Left ventricle myocardium inferior (tissue), 1 donor: ENCODE data around the gene GBP2. TPM values are rescaled to one million over a fixed set of nuclear protein-coding genes. Genes with fewer than 3 reads are reported as not detected.
A peak's percentile ranks its signal among the peaks of the same experiment; 100 is the strongest.

Experiments
- DNase-seq: peaks from one replicate; pipeline ENCODE4 v3.0.0-alpha.2; 2020
- H3K27ac ChIP-seq: fragments of 200-600 bp; replicated peaks from 2 replicates; pipeline ENCODE4 v1.8.0; 2021
- H3K27me3 ChIP-seq: fragments of 200-600 bp; 2 replicates; pipeline ENCODE4 v1.8.0; 2021; ENCODE audit warnings: low read depth
- H3K36me3 ChIP-seq: fragments of 200-600 bp; 2 replicates; pipeline ENCODE4 v1.8.0; 2021
- H3K4me1 ChIP-seq: fragments of 200-600 bp; 2 replicates; pipeline ENCODE4 v1.8.0; 2021
- H3K4me3 ChIP-seq: fragments of 200-600 bp; 2 replicates; pipeline ENCODE4 v1.8.0; 2021; ENCODE audit warnings: mild to moderate bottlenecking, moderate library complexity
- H3K9me3 ChIP-seq: fragments of 200-600 bp; replicated peaks from 2 replicates; pipeline ENCODE4 v1.8.0; 2021
- CTCF ChIP-seq: fragments of 200-600 bp; IDR thresholded peaks from 2 replicates; pipeline ENCODE4 v1.8.0; 2021; ENCODE audit warnings: antibody characterized with exemption, mild to moderate bottlenecking, borderline replicate concordance
- intact Hi-C: fragments of 100-400 bp; cut with micrococcal nuclease; formaldehyde crosslinking; loops from one replicate; pipeline ENCODE4 v1.11.0; 2022
- total RNA-seq: library from RNA; stranded (reverse); fragmentation: NEBNext Ultra II Directional; extraction: Animal tissue kit (Norgen Biotek cat#: 25700); gene quantifications from one replicate; pipeline ENCODE4 v1.2.1, GENCODE V29; 2021
- donor health status: DM: no; HTN: yes; CAD: no; lungs with severe emphysema.

Gene GBP2
- total RNA-seq, 1 donor from 2014 or later = 8.8 TPM

GRCh38 chr1:89063094-89063493 is 62.8 kb downstream of the GBP2 start:
- no peak for TF ChIP-seq CTCF
- no peak for DNase-seq
- H3K27ac ChIP-seq = peak overlapping the region; percentile 87
- H3K4me1 ChIP-seq = peaks cover 41% of the 10 kb centered on the region
- no peaks in the 10 kb centered on the region for H3K27me3 ChIP-seq
- H3K9me3 ChIP-seq = no peaks in the 10 kb centered on the region
- peaks cover 23% of the 10 kb centered on the region for H3K36me3 ChIP-seq
- peak overlapping the region; percentile 71 for H3K4me3 ChIP-seq
- intact Hi-C loops = no loop called here

- DNase-seq = no peak
- H3K4me1 ChIP-seq = peaks cover 34% of the 10 kb centered on the region
- no peak overlapping the region for H3K27ac ChIP-seq
- TF ChIP-seq CTCF = no peak
- no peak overlapping the region for H3K4me3 ChIP-seq
- peaks cover 50% of the 10 kb centered on the region for H3K36me3 ChIP-seq
- H3K27me3 ChIP-seq = no peaks in the 10 kb centered on the region
- intact Hi-C loops = no loop called here
- no peaks in the 10 kb centered on the region for H3K9me3 ChIP-seq
Measured at GRCh38 chr1:89060091-89060490, 65.8 kb downstream of the GBP2 start.

Other genes starting within 250 kb of the GBP2 start
- gene GTF2B, start 234.5 kb downstream of the GBP2 start, total RNA-seq = 12.6 TPM
- 7.5 TPM for gene KYAT3, start 133.5 kb downstream of the GBP2 start, total RNA-seq
- 11.9 TPM for gene RBMXL1, start 133.5 kb downstream of the GBP2 start, total RNA-seq
- 7.9 TPM for gene GBP3, start 103.2 kb downstream of the GBP2 start, total RNA-seq
- gene GBP1, start 60.9 kb downstream of the GBP2 start, total RNA-seq = 5.7 TPM
- gene GBP7, start 49.9 kb upstream of the GBP2 start, total RNA-seq = 0.11 TPM
- gene GBP4, start 72.8 kb upstream of the GBP2 start, total RNA-seq = 6.2 TPM
- 0.44 TPM for gene GBP5, start 146.7 kb upstream of the GBP2 start, total RNA-seq
- gene GBP6, start 237.9 kb upstream of the GBP2 start, total RNA-seq = 0.08 TPM